GM21576 (cell line): ENCODE data around the gene GMDS.
A peak's percentile ranks its signal among the peaks of the same experiment; 100 is the strongest.

Experiments
- ATAC-seq: cut with Tn5 transposase; IDR thresholded peaks from one replicate; pipeline ENCODE4 v1.9.1; 2021; ENCODE audit warnings: mild to moderate bottlenecking, moderate library complexity; ENCODE audit not compliant: unreplicated experiment

The GMDS gene

GRCh38 chr6:1871724-1872315 is 373.6 kb downstream of the GMDS start:
- no peak for ATAC-seq

GRCh38 chr6:1870932-1871331 is 374.5 kb downstream of the GMDS start:
- no peak for ATAC-seq

- ATAC-seq: no peak
These were observed 375.2 kb downstream of the GMDS start for GRCh38 chr6:1870251-1870650.

GRCh38 chr6:1869769-1870168 is 375.6 kb downstream of the GMDS start:
- no peak for ATAC-seq

GRCh38 chr6:1869308-1869707 is 376.1 kb downstream of the GMDS start:
- ATAC-seq: no peak

GRCh38 chr6:1868561-1869261 is 376.7 kb downstream of the GMDS start:
- ATAC-seq: peak; percentile 91

GRCh38 chr6:1867197-1867596 is 378.2 kb downstream of the GMDS start:
- no peak for ATAC-seq

GRCh38 chr6:1865585-1865984 is 379.8 kb downstream of the GMDS start:
- ATAC-seq: no peak

GRCh38 chr6:1864496-1864895 is 380.9 kb downstream of the GMDS start:
- ATAC-seq: no peak

GRCh38 chr6:1862411-1862810 is 383.0 kb downstream of the GMDS start:
- ATAC-seq: no peak

GRCh38 chr6:1860756-1861348 is 384.6 kb downstream of the GMDS start:
- no peak for ATAC-seq

GRCh38 chr6:1858859-1859258 is 386.5 kb downstream of the GMDS start:
- ATAC-seq: no peak

GRCh38 chr6:1858196-1858595 is 387.2 kb downstream of the GMDS start:
- no peak for ATAC-seq

- ATAC-seq: peak; percentile 93
These were observed 389.0 kb downstream of the GMDS start for GRCh38 chr6:1856381-1856780.

- ATAC-seq: no peak
These were observed 389.5 kb downstream of the GMDS start for GRCh38 chr6:1855890-1856289.

GRCh38 chr6:1854296-1854695 is 391.1 kb downstream of the GMDS start:
- ATAC-seq: no peak

GRCh38 chr6:1853761-1854160 is 391.6 kb downstream of the GMDS start:
- no peak for ATAC-seq

GRCh38 chr6:1851681-1852456 is 393.5 kb downstream of the GMDS start:
- ATAC-seq: no peak

- ATAC-seq: no peak
These were observed 394.6 kb downstream of the GMDS start for GRCh38 chr6:1850840-1851157.

- no peak for ATAC-seq
These were observed 395.1 kb downstream of the GMDS start for GRCh38 chr6:1850121-1850839.

- no peak for ATAC-seq
These were observed 395.7 kb downstream of the GMDS start for GRCh38 chr6:1849691-1850090.
